Stimulated activated naive CD4-positive, alpha-beta T cell (primary cell): ENCODE results near the gene POU2F3.

Experiments
- DNase-seq, 6 experiments: peaks; one replicate each; lab custom pipeline; 2025; lab: John Stamatoyannopoulos, UW

Gene POU2F3

GRCh38 chr11:120226714-120227113 lies 13.2 kb upstream of the POU2F3 start:
- DNase-seq, result no peak

- DNase-seq, result no peak
Observed at GRCh38 chr11:120227228-120227852, 12.6 kb upstream of the POU2F3 start.

- DNase-seq, result no peak
Observed at GRCh38 chr11:120228794-120229384, 11.1 kb upstream of the POU2F3 start.

- DNase-seq, result peak in 2 of 6 experiments; percentile 6 to 21
Observed at GRCh38 chr11:120229451-120230424, 10.2 kb upstream of the POU2F3 start.

- no peak for DNase-seq
Observed at GRCh38 chr11:120230433-120231071, 9.4 kb upstream of the POU2F3 start.

GRCh38 chr11:120231963-120232362 lies 8.0 kb upstream of the POU2F3 start:
- DNase-seq, result no peak

- DNase-seq, result no peak
Observed at GRCh38 chr11:120233207-120233803, 6.6 kb upstream of the POU2F3 start.

GRCh38 chr11:120235024-120235628 lies 4.8 kb upstream of the POU2F3 start:
- peak in 4 of 6 experiments; percentile 2 to 34 (median 14) for DNase-seq

- DNase-seq, result no peak
Observed at GRCh38 chr11:120236169-120237107, 3.5 kb upstream of the POU2F3 start.

GRCh38 chr11:120238968-120239620 lies 846 bp upstream of the POU2F3 start:
- DNase-seq, result no peak

GRCh38 chr11:120240866-120241265 lies 926 bp downstream of the POU2F3 start:
- DNase-seq, result no peak

- no peak for DNase-seq
Observed at GRCh38 chr11:120241277-120241676, 1.3 kb downstream of the POU2F3 start.

GRCh38 chr11:120243221-120243620 lies 3.3 kb downstream of the POU2F3 start:
- no peak for DNase-seq

- DNase-seq, result no peak
Observed at GRCh38 chr11:120244476-120245365, 4.8 kb downstream of the POU2F3 start.

GRCh38 chr11:120245434-120245833 lies 5.5 kb downstream of the POU2F3 start:
- DNase-seq, result no peak

- no peak for DNase-seq
Observed at GRCh38 chr11:120248551-120249278, 8.8 kb downstream of the POU2F3 start.

- DNase-seq, result no peak
Observed at GRCh38 chr11:120249279-120250262, 9.6 kb downstream of the POU2F3 start.
